Measurements from ENCODE around the gene NTF3.

GRCh38 chr12:5505751-5506150 is 73.8 kb downstream of the NTF3 start:
- TF ChIP-seq, protein P1, sequence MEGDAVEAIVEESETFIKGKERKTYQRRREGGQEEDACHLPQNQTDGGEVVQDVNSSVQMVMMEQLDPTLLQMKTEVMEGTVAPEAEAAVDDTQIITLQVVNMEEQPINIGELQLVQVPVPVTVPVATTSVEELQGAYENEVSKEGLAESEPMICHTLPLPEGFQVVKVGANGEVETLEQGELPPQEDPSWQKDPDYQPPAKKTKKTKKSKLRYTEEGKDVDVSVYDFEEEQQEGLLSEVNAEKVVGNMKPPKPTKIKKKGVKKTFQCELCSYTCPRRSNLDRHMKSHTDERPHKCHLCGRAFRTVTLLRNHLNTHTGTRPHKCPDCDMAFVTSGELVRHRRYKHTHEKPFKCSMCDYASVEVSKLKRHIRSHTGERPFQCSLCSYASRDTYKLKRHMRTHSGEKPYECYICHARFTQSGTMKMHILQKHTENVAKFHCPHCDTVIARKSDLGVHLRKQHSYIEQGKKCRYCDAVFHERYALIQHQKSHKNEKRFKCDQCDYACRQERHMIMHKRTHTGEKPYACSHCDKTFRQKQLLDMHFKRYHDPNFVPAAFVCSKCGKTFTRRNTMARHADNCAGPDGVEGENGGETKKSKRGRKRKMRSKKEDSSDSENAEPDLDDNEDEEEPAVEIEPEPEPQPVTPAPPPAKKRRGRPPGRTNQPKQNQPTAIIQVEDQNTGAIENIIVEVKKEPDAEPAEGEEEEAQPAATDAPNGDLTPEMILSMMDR (IDR thresholded peaks at IDR 0.05; ENCODE audit: insufficient read depth, low read depth, low read length), result no peak
- TF ChIP-seq EZH2 (IDR thresholded peaks at IDR 0.05; ENCODE audit: insufficient read depth, low read length), result no peak

Measured in astrocyte (in vitro differentiated cells and primary cell).